HG03139 (cell line): ENCODE results near the gene CFAP58.
"Not testable (repeated sequence)": the region's sequence is repeated elsewhere in the genome, so short reads cannot be mapped to it uniquely, and the experiment has no call there.

Source experiments
- ATAC-seq: cut with Tn5 transposase; IDR thresholded peaks from one replicate; pipeline ENCODE4 v1.9.1; 2021; ENCODE audit not compliant: unreplicated experiment

The CFAP58 gene

GRCh38 chr10:104427989-104428388, 74.4 kb downstream of the CFAP58 start:
- ATAC-seq: no peak

GRCh38 chr10:104429846-104430245, 76.2 kb downstream of the CFAP58 start:
- ATAC-seq: no peak

- ATAC-seq: no peak
Observed at GRCh38 chr10:104430360-104430759, 76.7 kb downstream of the CFAP58 start.

- ATAC-seq: no peak
Observed at GRCh38 chr10:104433669-104434068, 80.0 kb downstream of the CFAP58 start.

- ATAC-seq: no peak
Observed at GRCh38 chr10:104434601-104435000, 81.0 kb downstream of the CFAP58 start.

GRCh38 chr10:104435822-104436221, 82.2 kb downstream of the CFAP58 start:
- no peak for ATAC-seq

GRCh38 chr10:104437226-104437625, 83.6 kb downstream of the CFAP58 start:
- ATAC-seq: no peak

- ATAC-seq: no peak
Observed at GRCh38 chr10:104440221-104440620, 86.6 kb downstream of the CFAP58 start.

- ATAC-seq: no peak
Observed at GRCh38 chr10:104441329-104442000, 87.8 kb downstream of the CFAP58 start.

GRCh38 chr10:104445359-104445758, 91.7 kb downstream of the CFAP58 start:
- no peak for ATAC-seq

- ATAC-seq: no peak
Observed at GRCh38 chr10:104446151-104446550, 92.5 kb downstream of the CFAP58 start.

- no peak for ATAC-seq
Observed at GRCh38 chr10:104447331-104447730, 93.7 kb downstream of the CFAP58 start.

- ATAC-seq: no peak
Observed at GRCh38 chr10:104447906-104448305, 94.3 kb downstream of the CFAP58 start.

GRCh38 chr10:104449391-104449790, 95.8 kb downstream of the CFAP58 start:
- no peak for ATAC-seq

- ATAC-seq: no peak
Observed at GRCh38 chr10:104450490-104450889, 96.9 kb downstream of the CFAP58 start.

- ATAC-seq: no peak
Observed at GRCh38 chr10:104450954-104451353, 97.3 kb downstream of the CFAP58 start.

GRCh38 chr10:104452977-104453376, 99.3 kb downstream of the CFAP58 start:
- ATAC-seq: no peak

GRCh38 chr10:104456802-104457542, 103.3 kb downstream of the CFAP58 start:
- peak; percentile 52 for ATAC-seq

- no peak for ATAC-seq
Observed at GRCh38 chr10:104457543-104457828, 103.9 kb downstream of the CFAP58 start.

GRCh38 chr10:104465575-104465974, 111.9 kb downstream of the CFAP58 start:
- ATAC-seq: not testable (repeated sequence)

GRCh38 chr10:104468818-104469217, 115.2 kb downstream of the CFAP58 start:
- ATAC-seq: not testable (repeated sequence)

- no peak for ATAC-seq
Observed at GRCh38 chr10:104472505-104472904, 118.9 kb downstream of the CFAP58 start.
